Stimulated activated CD4-positive, alpha-beta T cell treated with anti-CD3 and anti-CD28 coated beads, Interleukin-15, amount 100 ng/mL, for 24 hours (primary cell): ENCODE data around the gene ASB2.

ENCODE experiments used
- DNase-seq: peaks from one replicate; pipeline ENCODE4 v3.0.0-alpha.2; 2020

ASB2 gene

DNA sequence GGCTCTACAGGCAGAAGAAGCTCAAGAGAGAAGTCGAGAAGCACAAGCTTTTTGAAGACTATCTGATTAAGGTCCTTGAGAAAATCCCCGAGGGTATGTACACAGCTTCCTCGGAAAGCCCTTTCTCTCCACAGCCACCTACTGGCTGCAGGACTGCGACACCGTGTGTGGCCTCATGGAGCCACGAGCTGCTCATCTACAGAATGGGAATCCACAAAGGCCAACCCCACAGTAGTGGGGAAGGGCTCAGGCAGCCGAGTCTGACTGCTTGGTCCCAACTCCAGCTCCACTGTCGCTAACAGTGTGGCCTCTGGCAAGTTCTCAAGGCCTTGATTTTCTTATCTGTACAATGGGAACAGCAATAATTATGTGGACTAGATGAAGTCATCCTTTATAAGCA, 23.2 kb upstream of the ASB2 start:
- no peak for DNase-seq

DNA sequence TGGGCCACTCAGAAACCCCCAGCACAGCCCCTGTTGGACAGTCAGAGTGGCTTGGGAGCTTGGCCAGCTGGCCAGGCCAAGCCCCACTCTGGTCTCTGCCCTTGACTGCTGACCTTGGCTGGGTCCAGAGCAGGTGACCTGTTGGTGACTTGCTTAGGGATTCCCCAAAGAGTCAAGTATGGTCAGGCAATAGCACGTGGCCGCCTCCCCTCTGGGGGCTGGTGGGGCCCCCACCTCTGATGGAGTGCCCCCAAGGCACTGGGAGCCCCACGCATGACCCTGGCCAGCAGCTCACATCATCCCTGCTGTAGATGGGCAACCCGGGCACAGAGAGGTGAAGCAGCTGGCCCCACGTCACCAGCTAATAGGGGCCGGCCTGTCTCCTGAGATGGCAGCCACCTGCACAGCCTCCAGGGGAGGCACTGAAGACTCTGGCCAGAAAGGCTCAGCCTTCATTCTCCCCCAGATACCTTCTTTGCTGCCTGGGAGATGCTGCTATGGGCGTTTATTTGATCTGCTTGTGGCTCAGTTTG, 22.6 kb upstream of the ASB2 start:
- no peak for DNase-seq

DNA sequence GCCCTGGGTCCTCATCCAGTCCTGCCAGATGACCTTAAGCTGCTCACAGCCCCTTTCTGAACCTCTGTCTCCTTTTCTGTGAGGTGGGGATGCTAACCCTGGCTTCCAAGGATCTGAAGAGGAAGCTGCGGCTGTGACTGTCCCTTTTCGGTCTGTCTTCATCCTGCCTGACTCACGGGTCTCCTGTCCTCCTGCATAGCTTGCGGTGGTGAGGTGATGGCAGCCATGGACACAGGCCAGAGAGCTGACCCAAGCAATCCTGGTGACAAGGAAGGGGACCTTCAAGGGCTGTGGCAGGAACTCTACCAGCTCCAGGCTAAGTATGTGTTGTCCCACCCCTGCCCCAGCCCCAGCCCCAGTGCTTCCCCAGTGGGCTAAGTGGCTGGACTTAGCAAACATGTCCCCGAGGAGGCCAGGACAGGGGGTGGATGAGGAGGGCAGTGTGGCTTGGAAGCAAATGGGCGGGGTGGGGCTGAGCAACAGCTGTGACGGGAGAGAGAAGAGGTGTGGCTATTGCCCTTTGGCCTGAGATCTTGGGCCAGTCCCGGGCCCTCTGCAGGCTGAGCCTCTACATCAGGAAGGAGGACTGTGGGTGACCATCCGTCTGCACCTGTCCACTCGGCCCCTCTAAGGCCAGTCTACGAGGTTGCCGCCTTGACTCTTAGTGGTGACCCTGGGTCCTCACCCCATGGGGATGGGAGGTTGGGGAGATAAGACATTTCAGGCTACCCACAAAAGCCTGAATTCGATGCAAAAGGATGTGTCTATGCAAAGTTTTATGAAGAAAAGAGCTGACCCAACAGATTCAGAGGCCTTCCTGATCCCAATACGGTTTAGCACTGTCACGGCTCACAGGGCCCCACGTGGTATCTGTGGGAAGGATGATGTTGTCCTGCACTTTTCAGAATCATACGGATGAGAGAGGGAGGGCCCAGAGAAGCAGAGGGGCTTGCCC, 21.8 kb upstream of the ASB2 start:
- DNase-seq, result no peak

DNA sequence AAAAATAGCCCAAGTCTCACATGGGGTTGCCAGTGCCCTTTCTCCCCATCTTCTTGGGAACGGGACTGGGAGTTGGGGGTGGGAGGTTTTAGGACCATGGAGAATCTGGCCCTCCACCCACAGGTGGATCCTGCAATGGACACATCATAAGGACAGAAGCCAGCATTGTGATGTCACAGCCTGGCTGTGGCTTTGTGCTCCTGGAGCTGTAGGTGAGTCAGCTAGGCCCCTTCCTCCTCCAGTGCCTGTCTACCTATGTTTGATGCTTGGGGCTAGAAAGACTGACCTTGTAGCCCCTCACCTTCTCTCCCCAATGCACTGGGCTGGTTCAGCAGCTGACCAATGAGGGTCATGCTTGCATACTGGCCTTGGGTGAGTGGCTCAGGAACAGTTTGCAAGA, 20.7 kb upstream of the ASB2 start, which contains the start of gene CCDC197:
Gene CCDC197 (plus strand): TSS at position 220 of the 400 bp plus-strand sequence. CDS start 831 bp downstream, outside the sequence.
- peak; percentile 53 for DNase-seq

DNA sequence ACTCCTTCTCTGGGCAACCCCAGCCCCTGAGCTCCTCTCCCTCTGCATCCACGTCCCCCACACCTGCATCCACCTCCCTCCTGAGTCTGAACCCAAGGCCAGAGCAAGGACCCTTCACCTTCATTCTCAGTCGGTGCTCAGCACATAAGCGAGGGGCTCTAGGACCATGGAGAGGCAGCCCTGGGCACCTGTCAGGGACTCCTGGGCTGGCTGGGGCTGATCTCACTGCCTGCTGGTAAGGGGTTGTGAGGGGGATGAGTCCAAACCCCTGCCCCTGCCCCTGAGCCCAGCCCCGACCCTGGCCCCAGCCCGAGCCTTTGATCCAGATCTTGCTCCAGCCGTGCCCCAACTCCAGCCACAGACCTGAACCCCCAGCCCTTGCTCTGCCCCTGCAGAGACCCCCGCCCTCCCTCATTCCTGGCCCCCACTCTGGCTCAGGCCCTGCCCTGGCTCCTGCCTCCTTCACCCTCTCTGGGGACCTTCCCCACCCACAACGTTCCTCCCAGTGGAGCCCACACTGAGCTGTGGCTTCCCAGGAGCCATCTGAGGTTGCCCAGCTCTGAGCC, 19.8 kb upstream of the ASB2 start:
- DNase-seq, result no peak

DNA sequence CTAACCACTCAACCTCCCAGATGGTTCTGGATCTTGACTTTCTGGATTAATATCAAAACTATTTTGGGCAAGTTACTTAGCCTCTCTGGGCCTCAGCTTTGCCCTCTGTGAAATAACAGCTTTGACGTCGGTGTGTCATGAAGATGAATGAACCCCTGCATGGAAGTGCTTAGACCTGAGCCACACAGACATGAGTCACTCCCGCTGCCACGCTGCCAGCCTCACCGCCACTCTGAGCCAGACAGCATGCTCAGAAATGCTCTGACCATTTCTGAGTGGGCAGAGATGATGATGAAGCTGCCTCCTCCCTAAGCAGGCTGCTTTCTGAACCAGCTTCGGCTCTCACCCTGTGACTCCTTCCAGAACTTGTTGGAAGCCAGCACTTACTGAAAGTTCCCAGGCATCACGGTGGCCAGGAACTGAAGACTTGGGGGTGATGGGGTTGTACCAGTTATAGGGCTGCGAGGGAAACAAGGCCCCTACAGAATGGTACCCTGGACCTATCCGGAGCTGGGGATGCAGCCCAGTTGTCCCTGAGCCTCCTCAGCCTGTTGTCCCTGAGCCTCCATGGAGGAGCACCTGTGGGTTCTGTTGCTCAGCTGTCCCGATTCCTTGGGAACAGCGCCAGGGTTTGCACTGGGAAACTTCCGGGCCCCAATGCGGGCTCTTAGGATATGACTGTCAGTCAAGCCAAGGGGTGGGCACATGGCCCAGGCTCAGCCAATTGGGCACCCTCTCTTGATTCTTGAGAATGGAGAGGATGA, 18.7 kb upstream of the ASB2 start:
- peak; percentile 81 for DNase-seq

DNA sequence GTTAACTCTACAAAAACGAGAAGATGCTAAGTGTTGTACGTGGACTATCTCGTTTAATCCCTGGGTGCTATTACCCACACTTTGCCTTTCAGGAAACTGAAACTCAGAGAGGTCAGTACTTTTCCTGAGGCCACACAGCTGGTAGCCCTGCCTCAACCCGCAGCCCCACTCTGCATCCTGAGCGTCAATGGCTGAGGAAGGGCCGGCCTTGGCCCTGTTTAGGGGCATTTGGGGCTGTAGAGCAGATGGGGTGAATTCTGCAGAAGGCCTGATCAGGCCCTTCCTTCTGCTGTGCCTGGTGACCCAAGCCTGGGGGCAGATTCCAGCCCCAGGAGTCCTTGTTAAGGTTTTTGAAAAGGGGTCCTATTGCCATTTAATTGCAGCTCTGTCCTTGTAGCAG, 17.0 kb upstream of the ASB2 start:
- DNase-seq, result no peak

DNA sequence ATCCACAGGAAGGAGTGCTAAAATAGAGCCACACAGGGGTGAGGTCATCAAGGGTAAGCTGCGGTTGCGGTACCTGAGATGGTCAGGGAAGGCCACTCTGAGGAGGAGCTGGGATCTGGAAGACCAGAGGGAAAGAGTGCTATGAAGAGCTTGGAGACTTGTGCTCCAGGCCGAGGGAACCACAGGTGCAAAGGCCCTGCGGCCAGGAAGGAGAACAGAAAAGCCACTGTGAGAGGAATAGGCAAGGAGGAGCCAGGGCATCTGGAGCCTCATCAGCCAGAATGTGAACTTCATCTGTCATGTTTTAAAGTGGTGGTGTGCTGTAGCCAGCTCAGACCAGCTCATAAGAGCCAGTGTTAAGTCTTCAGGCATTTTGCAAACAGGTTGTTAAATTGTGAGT, 15.3 kb upstream of the ASB2 start:
- DNase-seq, result no peak

DNA sequence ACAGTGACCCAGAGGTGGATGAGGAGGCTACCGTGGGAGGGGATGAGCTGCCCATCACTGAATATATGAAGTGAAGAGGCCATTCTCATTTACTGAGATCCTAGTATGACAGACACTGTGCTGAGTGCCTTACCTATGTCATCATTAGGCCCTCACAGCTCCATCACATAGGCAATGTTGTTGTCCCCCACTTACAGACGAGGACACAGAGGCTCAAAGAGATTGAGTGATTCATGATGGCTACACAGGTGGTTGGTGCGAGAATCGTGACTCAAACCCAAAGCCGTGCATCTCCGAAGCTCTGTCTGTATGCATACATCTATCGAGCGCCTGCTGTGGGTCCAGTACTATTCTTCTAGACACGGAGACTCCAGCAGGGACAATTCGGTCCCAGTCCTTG, 14.8 kb upstream of the ASB2 start:
- no peak for DNase-seq

DNA sequence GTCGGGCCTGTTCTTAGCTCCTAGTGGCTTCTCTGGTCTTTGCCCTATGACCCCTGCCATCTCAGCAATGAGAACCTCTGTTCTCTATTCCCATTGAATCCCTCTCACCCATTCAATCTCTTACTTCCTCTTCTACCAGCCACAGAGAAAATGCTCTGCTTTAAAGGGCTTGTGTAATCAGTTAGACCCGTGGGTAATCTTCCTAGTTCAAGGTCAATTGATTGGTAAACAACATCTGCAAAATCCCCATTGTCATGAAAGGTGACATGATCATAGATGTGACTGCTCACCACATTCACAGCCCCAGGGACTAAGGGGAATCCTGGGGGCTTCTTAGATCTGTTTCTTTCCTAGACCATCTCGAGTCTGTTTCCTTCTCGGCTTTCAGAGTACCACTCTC, 13.6 kb upstream of the ASB2 start:
- DNase-seq, result no peak

DNA sequence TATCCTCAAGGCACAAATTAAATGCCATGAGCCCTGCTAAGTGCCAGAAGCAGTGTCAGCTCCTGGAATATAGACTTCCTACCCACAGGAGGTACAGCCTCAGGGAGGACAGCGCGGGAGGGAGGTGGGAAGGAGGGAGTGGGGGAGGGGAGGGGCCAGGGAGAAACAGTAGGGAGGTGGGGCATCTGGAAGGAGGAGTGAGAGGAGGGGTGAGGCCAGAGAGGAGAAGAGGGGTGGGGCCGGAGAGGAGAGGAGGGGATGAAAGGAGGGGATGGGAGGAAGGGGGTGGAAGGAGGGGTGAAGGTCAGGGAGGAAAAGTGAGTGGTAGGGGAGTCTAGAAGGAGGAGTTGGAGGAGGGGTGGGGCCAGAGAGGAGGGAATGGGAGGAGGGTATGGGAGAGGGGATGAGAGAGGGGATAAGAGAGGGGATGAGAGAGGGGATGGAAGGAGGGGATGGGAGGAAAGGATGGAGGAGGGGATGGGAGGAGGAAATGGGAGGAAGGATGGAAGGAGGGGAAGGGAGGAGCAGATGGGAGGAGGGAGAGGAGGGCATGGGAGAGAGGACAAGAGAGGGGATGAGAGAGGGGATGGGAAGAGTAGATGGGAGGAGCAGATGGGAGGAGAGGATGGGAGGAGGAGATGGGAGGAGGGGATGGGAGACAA, 11.6 kb upstream of the ASB2 start:
- DNase-seq, result no peak

DNA sequence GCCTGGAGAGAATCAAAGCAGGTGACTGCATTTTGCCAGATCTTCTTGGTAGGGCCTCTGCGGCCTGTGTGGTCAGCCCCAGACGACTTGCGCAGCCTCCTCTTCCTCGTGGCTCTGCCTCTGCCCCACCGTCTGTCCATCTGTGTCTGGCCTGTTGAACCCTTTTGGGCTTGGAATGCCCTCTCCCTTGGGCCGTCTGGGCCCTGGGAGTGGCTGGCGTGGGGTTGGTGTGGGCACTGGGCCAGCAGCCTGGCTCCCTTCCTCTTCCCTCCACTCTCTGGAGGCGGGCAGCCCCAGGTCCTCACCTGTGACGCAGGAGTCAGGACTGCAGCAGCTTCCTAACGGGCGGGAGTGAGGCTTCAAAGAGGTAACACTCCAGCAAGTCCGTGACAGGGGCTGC, 11.0 kb upstream of the ASB2 start:
- no peak for DNase-seq

DNA sequence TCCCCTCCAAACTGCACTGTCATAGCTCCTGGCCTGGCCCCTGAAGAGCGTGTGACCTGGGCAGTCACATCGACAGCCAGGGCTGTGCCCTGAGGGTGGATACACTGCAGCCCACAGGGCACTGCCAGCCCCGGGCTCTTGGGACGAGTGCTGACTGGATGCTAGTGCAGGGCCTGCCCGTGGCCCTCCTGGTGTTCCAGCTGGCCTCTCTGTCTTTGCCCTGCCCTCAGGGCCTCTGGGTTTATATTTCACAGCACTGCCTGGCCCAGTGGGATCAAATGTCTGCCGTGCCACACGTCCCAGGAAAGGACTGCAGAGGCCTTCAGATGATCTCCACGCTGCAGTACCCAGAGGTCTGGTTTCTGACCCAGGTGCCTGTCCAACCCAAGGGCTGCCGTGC, 10.6 kb upstream of the ASB2 start:
- no peak for DNase-seq

DNA sequence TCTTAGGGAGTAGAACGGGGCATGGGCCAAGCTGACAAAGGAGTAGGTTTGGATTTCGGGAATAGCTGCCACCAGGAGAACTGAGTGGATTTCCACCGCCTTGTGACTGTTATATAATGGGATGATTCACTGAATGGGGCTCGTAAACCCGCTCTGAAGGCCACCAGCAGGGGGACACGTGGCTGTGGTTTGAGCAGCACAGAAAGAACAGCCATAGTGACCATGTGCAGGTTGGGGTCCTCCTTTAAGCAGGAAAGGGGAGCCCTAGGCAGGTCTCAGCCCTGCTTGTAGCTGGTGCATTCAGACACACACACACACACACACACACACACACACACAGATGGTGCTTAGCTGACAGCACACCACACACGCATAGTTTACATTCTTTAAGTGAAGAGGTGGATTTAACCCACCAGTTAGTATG, 8.6 kb upstream of the ASB2 start:
- no peak for DNase-seq

DNA sequence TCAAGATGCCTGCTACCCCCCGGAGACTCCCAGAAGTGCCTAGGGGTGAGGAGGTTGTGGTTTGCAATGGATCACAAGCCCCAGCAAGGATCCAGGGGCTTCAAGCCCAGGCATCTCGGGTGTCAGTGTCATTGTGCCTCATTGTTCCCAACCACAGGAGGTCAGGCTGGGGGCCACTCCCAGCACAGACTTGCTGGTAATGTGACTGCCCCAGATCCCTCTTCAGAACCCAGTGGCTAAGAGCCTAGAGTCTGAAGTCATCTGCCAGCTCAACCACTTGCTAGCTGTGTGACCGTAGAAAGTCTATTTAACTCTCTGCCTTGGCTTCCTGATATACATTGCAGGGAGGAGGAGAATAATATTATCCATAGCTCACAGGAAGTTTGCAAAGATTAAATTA, 7.7 kb upstream of the ASB2 start:
- DNase-seq, result no peak

DNA sequence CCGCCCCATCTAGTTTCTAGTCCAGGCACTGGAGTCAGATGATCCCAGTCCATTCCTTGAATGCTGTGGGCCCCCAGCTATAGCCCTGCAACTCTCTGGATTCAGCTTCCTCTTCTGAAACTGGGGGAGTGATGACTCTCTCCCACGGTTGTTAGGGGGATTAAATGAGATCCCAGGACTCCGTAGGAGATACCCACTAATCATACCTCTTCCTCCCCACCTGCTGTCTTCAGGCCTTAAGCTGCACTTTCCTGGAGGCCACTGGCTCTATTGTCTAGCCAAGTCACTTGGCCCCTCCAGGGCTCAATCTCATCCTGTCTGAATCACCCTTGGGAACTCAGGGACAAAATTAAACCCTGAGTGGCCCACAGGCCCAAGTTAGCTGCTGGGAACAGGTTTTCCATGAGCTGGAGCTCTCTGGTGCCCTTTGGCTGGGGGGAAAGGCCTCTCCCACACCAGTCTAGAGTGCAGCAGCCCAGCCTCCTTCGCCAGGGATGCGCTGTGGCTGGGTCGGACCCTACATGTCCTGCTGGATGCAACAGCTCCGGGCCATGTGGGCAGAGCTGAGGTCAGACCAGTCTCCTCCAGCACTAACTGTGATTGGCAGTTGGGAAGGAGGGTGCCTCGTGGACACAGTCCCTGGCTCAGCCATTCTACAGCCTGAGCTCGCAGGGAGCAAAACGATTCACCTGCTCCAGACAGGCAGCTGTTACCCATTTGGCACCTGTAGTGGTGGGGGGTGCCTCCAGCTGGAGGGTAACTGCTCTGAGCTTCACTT, 6.0 kb upstream of the ASB2 start:
- DNase-seq, result no peak

DNA sequence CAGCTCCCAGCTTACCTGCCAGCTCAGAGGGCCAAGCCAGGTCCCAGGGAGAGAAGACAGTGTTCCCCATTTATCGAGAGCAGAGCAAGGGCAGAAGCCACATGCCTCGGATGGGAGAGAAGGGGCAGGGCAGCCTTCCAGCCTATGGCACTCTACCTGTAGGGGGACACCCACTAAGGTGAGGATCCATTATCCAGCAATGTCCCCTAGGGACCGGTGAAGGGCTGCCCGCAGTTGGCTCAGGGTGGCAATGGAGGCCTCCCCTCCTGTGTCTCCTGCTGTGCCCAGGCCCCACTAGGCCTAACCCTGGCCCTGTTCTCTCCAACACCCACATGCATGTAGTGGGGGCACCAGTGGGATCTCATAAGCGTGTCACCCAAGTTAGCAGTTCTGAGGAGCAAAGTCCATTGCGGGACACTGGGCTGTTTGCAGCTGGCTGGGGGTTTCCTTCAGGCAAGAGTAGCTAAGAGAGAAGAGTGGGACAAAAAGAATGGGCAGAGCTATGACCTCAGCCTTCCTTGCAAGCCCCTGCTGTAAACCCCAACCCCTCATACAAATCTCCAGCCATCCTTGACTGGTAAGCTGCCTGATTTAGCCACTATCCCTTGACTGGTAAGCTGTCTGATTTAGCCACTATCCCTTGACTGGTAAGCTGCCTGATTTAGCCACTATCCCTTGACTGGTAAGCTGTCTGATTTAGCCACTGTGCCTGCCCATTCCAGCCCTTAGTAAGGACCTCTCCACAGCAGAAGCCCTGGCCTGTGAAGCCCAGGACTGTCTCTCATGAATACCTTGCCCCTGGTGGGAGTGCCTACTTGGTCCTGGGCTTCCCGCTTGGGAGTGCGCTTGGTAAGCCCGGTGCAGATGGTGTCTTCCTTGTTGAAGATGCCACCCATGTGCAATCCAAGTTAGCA, 5.2 kb upstream of the ASB2 start:
- no peak for DNase-seq

DNA sequence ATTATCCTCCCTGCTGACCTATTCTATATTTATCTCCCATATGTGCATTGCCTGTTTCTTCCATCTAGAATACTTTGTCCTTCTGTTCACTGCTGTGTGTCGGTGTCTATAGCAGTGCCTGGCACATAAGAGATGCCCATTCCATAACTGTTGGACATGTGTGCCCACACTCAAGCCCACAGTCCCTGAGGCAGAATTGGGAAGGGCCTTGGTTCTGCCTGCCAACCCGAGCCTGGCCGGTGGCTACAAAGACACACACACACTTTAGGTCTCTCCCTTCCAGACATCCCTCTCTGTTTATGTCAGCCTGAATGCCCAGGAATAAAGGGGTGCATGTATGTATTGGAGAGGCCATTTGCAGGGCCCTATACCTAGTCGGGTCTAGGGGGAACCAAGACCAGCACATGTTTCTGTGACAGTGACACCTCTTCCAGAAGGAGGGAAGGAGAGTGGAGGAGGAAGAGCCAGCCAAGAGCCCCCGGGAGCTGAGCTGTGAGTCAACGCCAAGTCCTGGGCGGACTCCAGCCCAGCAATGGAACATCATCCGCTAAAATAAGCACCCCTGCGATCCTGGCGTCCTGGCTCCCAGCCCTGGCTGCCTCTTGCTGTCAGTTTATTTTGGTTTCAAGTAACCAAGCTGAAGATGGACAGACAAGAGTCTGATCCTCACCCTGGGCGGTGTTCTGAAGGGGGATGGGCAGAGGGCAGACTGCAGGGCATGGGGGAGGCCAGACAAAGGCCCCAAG, 4.3 kb upstream of the ASB2 start:
- DNase-seq, result no peak

DNA sequence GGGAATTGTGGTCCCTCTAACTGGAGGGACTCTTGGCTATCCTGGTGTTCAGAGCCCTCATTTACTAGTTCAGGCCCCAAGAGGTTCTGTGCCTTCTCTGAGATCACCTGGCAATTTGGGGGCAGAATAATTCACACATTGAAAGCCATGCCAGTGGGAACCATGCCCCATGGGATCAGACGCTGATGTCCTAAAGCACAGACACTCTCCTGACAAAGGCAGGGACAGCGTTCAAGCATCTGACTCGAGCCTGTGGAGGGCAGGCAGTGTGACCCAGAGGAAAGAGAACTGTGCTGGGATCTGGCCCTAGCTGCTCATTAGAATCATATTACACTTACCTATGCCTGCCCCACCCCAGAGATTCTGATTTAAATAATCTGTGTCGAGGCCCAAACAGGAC, 2.4 kb upstream of the ASB2 start:
- no peak for DNase-seq
